ENCODE data around the gene CHSY1.

DNA sequence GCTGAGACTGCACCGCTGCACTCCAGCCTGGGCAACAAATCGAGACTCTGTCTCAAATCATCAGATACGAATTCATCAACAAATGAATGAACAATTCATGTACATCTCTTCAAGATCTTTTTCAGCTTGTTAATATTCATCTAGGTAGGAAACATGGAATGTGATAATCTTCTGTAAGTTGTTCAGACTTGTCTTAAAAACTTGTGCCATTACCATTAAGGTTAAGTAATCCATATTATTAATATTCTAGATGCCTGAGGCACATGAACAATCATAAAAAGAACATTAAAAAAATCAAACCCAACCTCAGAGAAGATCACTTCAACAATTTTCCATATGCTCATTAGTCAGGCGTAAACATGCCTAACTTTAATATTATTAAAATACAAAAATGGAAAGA, 36.2 kb downstream of the CHSY1 start:
- no peak for TF ChIP-seq GATA2 (IDR thresholded peaks at IDR 0.05; ENCODE audit: low read depth, low read length)
- no peak for TF ChIP-seq GATA3 (IDR thresholded peaks at IDR 0.05; ENCODE audit: low read depth, low read length)

Measured in SH-SY5Y (cell line).